ENCODE results near the gene ZBTB1.
"Not testable (repeated sequence)": the region's sequence is repeated elsewhere in the genome, so short reads cannot be mapped to it uniquely, and the experiment has no call there.

Gene ZBTB1

GRCh38 chr14:64500088-64500487 is 4.5 kb upstream of the ZBTB1 start:
- DNase-seq (ENCODE audit: low read depth): no peak

DNA sequence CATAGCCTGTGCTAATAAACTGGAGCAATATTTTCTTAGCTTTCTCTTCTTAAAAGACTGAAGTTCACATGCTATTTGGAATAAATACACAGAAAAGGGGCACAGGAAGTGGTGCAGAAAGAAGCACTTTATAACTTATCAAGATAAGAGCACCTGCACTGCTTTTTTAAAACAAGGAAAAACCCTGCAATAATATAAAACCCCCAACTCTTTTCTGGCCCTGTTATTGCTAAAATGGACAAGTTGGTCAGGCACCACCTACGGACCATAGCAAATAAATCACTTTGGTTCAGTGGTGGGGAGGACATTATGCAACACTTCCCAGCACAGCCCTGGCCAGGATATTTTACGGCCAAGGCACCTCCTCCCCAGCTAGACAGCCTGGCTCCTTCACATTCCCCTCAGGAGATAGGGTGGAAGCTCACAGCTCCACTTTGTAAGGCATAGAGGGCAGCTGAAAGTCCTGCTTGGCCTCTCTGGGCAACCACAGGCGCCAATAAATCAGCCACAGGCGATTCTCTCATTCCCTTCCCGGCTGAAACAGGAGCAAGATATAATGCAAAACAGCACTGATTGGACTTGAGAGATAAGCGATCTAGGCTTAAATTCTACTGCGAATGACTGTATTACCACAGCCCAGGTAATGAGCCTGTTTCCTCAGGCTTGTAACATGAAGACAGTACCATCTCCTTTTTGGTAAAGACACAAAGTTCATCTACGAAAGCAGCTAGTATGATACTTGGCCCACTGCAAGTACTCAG is 3.0 kb upstream of the ZBTB1 start:
- no peak for DNase-seq (ENCODE audit: low read depth)

DNA sequence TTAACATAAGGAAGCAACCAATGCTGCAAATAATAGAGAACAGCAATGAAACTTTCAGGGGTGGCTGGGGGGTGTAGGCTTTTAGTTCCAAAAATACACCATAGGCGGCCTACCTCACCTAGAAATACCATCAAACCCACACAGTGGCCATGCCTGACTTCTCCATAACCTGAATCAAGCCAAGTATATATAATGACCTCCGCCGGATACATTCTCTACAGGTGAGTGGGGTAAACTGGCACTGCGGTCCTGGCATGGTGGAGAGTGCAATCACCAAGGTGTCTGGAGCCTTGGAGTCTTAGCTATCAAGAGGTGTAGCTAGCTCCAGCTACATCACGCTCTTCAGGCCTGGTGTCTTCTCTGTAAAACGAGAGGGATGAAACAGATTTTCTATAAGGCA is 2.1 kb upstream of the ZBTB1 start:
- no peak for DNase-seq (ENCODE audit: low read depth)

DNA sequence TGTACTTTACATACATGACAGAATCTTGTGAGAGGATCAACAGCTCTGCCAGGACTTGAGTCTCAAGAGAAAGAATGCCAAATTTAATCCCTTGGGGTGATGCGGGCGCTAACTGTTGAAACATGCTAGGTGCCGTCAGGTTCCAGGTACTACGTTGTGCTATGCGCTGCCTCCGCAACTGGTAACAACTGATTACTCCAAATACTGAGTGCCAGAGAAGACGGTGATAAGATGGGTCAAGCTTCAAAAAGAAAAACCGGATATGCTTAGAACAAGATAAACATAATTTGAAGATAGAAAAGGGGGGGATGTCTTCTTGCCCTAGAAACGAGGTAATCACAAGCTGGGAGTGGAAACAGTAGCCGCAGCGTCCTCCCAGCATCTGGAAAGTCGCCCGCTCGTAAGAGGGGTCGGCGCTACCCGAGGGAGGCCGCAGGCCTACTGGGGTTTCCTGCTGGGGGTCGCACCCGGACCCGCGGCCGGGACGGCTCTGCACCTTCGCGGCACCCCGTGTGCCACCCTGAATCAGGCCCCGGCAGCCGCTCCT is 1.6 kb upstream of the ZBTB1 start:
- no peak for DNase-seq (ENCODE audit: low read depth)

DNA sequence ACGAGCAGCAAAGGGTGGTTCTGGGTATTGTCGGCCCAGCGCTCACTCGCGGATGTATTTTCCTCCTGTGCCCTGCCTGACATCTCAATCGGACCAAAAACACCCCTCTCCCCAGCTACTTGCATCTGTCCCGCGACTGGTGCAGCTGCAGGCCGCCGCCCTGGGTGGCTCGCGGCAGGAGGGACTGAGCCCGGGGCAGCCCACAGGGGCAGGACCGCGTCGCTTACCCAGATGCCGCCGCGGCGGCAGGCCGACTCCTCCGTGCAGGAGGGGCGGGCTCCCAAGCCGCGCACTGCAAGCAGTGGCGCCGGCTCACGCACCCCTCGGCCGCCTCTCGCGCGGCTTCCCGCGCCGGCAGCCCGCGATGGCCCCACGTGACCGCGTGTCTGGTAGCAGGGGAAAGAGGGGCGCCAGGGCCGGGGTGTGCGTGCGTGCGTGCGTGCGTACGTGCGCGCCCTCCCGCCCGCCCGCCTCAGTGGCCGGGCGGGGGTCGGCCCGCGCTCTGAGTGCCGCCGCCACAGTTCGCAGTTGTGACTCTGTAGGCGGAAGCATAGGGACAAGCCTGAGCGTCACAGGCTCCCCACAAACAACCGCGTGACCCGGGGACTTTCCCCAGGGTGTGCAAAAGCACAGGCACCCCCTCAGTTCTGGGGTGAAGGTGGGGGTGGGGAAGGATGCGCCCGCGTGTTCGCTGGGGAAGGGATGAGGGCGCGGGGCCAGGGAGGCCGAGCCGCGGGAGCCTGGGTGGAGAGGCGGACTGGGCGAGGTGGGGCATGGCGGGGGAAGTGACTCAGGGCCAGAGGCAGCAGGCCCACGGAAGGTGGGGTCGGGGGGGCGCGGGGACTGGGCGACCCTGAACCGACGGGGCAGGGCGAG is 898 bp upstream of the ZBTB1 start, which contains the start of gene ZBTB25:
ZBTB25 (minus strand) TSS at position 405 of the 876 bp plus-strand sequence. CDS start 13,305 bp downstream, outside the sequence.
- DNase-seq (ENCODE audit: low read depth): peak; percentile 85

DNA sequence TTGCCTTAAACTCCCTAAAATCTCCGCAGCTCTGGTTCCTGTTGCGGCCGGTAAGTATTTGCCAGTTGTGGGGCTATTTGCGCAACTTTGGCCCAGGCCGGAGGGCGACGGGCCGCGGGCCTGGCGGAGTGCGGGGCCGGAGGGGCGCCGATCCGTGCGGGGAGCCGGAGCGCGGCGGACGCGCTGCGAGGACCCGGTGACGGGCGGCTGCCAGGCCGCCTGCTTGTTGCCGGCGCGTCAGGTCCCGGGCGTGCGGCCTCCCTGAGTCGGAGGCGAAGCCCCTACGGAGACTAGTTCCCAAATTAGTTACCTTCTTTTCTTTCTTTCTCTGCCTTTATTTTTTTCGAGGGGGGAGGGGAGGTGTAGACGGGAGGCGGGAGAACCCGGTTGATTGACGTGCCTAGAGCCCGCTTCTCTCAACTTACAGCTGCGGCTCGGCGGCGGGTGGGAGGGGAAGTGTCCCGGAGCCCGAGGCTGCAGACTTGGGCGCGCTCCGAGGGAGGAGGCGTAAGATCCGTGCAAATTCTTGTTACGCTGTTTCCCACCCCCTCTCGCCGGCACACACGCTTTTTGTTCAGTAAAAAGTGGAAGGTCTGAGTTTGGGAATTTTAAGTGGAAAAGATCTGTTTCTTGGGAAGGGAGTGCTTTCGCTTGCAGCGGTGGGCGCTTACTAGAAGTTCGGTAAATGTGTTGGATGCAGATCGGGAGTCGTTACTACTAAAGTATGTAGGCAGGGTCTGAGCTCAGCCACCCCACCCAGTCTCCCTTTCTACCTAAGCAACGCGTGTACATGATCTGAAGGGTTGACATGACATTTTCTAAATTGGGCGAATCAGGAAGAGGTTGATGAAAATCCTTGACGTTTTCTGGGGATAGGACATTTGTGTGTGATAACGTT is 576 bp downstream of the ZBTB1 start:
- peak; percentile 53 for DNase-seq (ENCODE audit: low read depth)

DNA sequence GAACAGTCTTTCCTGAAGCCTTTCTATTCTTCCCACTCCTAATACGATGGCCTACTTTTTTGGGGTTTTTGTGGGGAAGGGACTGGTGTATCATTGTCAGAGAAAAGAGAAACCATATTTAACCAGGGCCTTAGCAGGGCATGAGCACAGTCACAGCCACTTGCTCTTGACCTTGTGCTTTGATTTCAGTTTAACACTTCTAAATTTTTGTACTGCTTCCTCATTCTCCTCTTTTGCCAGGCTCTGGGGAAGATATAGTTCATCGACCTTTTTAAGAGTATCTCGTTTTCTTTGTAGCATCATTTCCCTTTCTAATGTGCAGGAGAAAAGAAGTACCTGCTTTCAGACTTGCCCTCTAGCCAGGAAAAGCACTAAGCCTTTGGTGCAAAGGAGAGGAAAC is 2.2 kb downstream of the ZBTB1 start:
- no peak for DNase-seq (ENCODE audit: low read depth)

GRCh38 chr14:64507376-64508156 is 3.0 kb downstream of the ZBTB1 start:
- DNase-seq (ENCODE audit: low read depth): no peak

DNA sequence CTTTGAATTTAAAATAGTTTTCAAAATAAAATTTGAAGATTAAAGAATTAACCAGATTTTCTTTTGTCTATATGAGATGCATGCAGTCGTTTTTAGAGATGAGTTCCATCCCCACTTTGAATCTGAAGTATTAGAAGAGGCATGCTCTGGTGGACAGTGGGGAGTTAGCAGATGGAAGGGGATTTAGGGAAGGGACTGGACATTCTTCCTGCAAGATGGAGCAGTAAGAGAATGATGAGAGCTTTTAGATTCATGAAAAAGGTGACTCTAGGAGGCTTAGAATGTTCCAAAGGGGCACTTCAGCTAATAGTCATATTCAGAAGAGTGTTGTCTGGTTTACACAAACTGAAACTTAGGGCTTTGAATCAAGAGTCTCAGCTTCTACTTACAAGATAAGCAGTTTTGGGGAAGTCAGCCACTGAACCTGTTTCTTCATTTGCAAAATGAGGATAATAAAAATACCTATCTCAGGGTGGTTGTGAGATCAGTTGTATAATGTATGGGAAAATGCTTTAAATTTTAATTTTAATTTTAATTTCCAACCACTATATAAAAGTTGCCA is 3.7 kb downstream of the ZBTB1 start:
- DNase-seq (ENCODE audit: low read depth): no peak

GRCh38 chr14:64509036-64509435 is 4.5 kb downstream of the ZBTB1 start:
- no peak for DNase-seq (ENCODE audit: low read depth)

DNA sequence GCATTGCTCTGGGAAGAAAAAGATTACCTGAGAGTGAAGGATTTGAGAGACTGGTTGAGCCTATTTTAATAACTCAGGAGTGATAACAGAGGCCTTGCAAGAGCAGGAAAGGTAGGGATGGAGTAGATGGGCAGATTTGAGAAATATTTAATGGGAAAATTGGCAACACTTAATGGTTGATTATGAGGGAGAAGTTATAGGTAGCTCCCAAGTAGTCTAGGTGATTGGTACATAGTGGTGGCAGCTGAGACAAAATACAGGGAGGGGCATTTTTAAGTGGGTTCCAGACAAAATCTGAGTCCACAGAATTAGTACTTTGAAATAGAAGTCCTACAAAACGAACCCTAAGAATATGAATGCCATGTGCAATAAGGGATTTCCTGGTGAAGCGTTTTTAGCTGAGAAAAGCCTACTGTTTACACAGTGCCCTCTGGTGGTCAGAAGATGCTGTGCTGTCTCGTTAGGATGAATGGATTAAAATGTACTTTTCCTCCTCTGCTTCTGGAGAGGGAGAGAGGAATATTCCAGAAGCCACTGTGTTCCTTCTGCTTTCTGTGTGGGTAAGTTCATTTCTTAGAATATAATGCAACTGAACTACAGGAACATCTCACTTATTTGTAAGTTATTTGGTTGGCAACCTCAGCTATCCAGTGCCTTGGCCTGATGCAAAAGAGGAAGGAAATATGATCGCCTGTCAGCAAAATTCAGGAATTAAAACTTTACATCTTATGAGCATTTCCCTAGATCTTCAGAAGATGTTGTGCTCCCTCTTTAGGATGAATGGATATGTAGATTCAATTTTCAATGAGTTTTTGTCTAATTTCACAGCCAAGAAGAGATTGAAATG is 6.5 kb downstream of the ZBTB1 start:
- DNase-seq (ENCODE audit: low read depth): no peak

GRCh38 chr14:64513271-64513670 is 8.7 kb downstream of the ZBTB1 start:
- no peak for DNase-seq (ENCODE audit: low read depth)

GRCh38 chr14:64515053-64515452 is 10.5 kb downstream of the ZBTB1 start:
- no peak for DNase-seq (ENCODE audit: low read depth)

DNA sequence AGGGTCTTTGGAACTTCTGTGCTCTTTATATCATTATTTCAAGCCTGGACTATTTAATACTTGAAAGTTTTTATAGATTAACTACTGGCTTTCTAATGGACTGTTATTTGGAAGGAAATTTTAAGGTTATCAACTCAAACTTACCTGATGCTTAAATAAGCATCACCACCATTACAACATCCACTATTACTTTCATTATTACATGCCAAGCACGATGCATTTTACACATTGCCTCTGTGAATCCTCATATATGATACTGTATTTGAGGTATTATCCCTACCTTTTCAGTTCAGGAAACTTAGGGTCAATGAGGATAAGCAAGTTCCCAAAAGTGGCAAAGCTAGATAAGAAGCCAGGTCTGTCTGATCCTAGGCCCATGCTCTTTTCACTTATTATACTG is 12.4 kb downstream of the ZBTB1 start:
- DNase-seq (ENCODE audit: low read depth): no peak

DNA sequence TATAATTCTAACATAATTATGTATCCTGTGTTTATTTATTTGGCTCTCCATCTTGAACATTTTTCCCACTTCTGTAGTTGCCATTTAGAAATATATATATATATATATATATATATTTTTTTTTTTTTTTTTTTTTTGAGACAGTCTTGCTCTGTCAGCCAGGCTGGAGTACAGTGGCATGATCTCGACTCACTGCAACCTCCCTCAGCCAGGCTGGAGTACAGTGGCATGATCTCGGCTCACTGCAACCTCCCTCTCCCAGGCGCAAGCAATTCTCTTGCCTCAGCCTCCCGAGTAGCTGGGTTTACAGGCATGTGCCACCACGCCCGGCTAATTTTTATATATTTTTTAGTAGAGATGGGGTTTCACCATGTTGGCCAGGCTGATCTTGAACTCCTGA is 13.1 kb downstream of the ZBTB1 start:
- not testable (repeated sequence) for DNase-seq (ENCODE audit: low read depth)

- no peak for DNase-seq (ENCODE audit: low read depth)
Observed at GRCh38 chr14:64518229-64518628, 13.7 kb downstream of the ZBTB1 start.

- DNase-seq (ENCODE audit: low read depth): no peak
Observed at GRCh38 chr14:64520699-64521098, 16.1 kb downstream of the ZBTB1 start.

- no peak for DNase-seq (ENCODE audit: low read depth)
Observed at GRCh38 chr14:64522591-64523355, 18.2 kb downstream of the ZBTB1 start.

DNA sequence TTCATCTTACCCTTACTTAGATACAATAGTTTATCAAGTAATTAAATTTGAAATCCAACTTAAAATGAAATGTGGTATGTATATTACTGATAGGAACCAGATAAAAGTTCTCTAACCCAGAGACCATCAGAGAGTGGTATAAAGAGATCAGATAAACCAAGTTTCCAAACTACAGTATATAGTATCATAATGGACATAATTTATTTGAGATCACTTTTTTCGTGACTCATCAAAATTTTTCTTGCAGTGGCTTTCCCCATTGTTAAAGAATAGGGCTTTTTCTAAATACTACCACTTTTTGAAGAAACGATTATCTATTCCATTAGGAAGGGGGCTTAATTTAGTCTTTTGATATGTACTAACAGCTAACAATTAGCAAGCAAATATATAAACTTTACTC is 20.8 kb downstream of the ZBTB1 start:
- DNase-seq (ENCODE audit: low read depth): no peak
